H1 (cell line): Measurements from ENCODE around the gene ZNF213. TPM values are rescaled to one million over a fixed set of nuclear protein-coding genes. Genes with fewer than 3 reads are reported as not detected.

Experiments used
- CTCF ChIA-PET: fragments of 300-600 bp; sonication (Branson Sonifier 250); formaldehyde crosslinking; loops from one replicate; lab custom pipeline; 2021; ENCODE audit not compliant: partially characterized antibody; lab: Charles Lee
- POLR2A ChIA-PET: fragments of 300-600 bp; sonication (Branson Sonifier 250); formaldehyde crosslinking; loops from one replicate; lab custom pipeline; 2021; ENCODE audit warnings: inconsistent platforms; ENCODE audit not compliant: partially characterized antibody; lab: Charles Lee
- DNase-seq, 2 experiments: peaks; one replicate each; pipeline versions ENCODE4 v3.0.0 to v3.0.0-alpha.2; 2010 to 2022; ENCODE audit warnings: low spot score in 2 of 2, low read depth in 1 of 2, mixed read lengths in 1 of 2
- FAIRE-seq: peaks from 2 replicates; lab custom pipeline; 2011; peaks lifted over from hg19 to GRCh38; lab: Jason Lieb, UNC
- H2AFZ ChIP-seq: 2 replicates; pipeline ENCODE4 v1.8.1; 2012; ENCODE audit warnings: low read length, inconsistent platforms
- H2AK5ac ChIP-seq: 2 replicates; pipeline ENCODE4 v1.6.1; 2013; ENCODE audit warnings: low read depth, low read length
- H2BK120ac ChIP-seq: replicated peaks from 2 replicates; pipeline ENCODE3; 2013; ENCODE audit warnings: low read depth, low read length, inconsistent platforms
- H2BK12ac ChIP-seq: 2 replicates; pipeline ENCODE4 v1.6.1; 2013; ENCODE audit warnings: low read depth, low read length
- H2BK15ac ChIP-seq: 2 replicates; pipeline ENCODE4 v1.6.1; 2013; ENCODE audit warnings: low read length
- H2BK20ac ChIP-seq: 2 replicates; pipeline ENCODE4 v1.6.1; 2013; ENCODE audit warnings: low read length
- H2BK5ac ChIP-seq: 2 replicates; pipeline ENCODE4 v1.6.1; 2013; ENCODE audit warnings: low read depth, low read length
- H3K14ac ChIP-seq: 2 replicates; pipeline ENCODE4 v1.6.1; 2013; ENCODE audit warnings: inconsistent platforms; ENCODE audit not compliant: insufficient read length
- H3K18ac ChIP-seq: 2 replicates; pipeline ENCODE4 v1.6.1; 2013; ENCODE audit warnings: low read length; ENCODE audit errors: extremely low read depth
- H3K23ac ChIP-seq: 2 replicates; pipeline ENCODE4 v1.6.1; 2013; ENCODE audit warnings: inconsistent platforms; ENCODE audit not compliant: insufficient read length
- H3K23me2 ChIP-seq: 2 replicates; pipeline ENCODE4 v1.6.1; 2013; ENCODE audit warnings: low read depth, low read length
- H3K27ac ChIP-seq: 2 replicates; pipeline ENCODE4 v1.6.1; 2011; ENCODE audit warnings: low read depth, low read length, inconsistent platforms
- H3K27me3 ChIP-seq, 4 experiments: replicated peaks in 1 of 4; 1 replicate in 1 of 4; 2 replicates in 3 of 4; pipeline versions ENCODE4 v1.6.1 to v1.8.1; 2011 to 2013; ENCODE audit warnings: low read length in 3 of 4, mild to moderate bottlenecking in 3 of 4, inconsistent platforms in 2 of 4, mixed read lengths in 2 of 4, moderate library complexity in 1 of 4; ENCODE audit not compliant: control insufficient read depth in 3 of 4, insufficient read depth in 3 of 4; ENCODE audit errors: extremely low read depth in 1 of 4
- H3K36me3 ChIP-seq, 4 experiments: 2 replicates each; pipeline versions ENCODE4 v1.6.1 to v1.8.1; 2011 to 2013; ENCODE audit warnings: mild to moderate bottlenecking in 4 of 4, low read length in 3 of 4, moderate library complexity in 2 of 4, control low read depth in 1 of 4, inconsistent platforms in 1 of 4; ENCODE audit not compliant: insufficient read depth in 4 of 4, control insufficient read depth in 2 of 4
- H3K4ac ChIP-seq: replicated peaks from 2 replicates; pipeline ENCODE3; 2013; ENCODE audit warnings: low read length, low read depth, mixed read lengths, inconsistent platforms; ENCODE audit not compliant: insufficient read length
- H3K4me1 ChIP-seq, 4 experiments: replicated peaks in 1 of 4; 1 replicate in 1 of 4; 2 replicates in 3 of 4; pipeline versions ENCODE4 v1.6.1 to v1.8.1; 2011 to 2013; ENCODE audit warnings: low read length in 3 of 4, inconsistent platforms in 2 of 4, mixed read lengths in 1 of 4; ENCODE audit not compliant: insufficient read depth in 4 of 4, control insufficient read depth in 3 of 4
- H3K4me2 ChIP-seq, 2 experiments: 2 replicates each; pipeline versions ENCODE4 v1.6.1 to v1.8.1; 2011 to 2013; ENCODE audit warnings: low read depth in 2 of 2, low read length in 2 of 2, control low read depth in 1 of 2, inconsistent platforms in 1 of 2, mild to moderate bottlenecking in 1 of 2; ENCODE audit not compliant: insufficient read depth in 1 of 2
- H3K4me3 ChIP-seq, 4 experiments: fragments of 200-600, 300-600 bp in 1 of 4; sonication (generic), shearing (Covaris generic), sonication (Bioruptor Twin) in 1 of 4; 2 replicates each; pipeline versions ENCODE4 v1.5.1 to v1.8.1; 2011 to 2016; ENCODE audit warnings: low read length in 4 of 4, low read depth in 3 of 4, control low read depth in 2 of 4, inconsistent platforms in 2 of 4, mild to moderate bottlenecking in 2 of 4, mixed read lengths in 1 of 4, moderate library complexity in 1 of 4; ENCODE audit not compliant: insufficient read depth in 2 of 4; ENCODE audit errors: extremely low read depth in 1 of 4
- H3K56ac ChIP-seq: replicated peaks from 2 replicates; pipeline ENCODE3; 2013; ENCODE audit warnings: low read depth, mild to moderate bottlenecking, mixed read lengths, low read length, inconsistent platforms; ENCODE audit not compliant: insufficient read length
- H3K79me1 ChIP-seq: 2 replicates; pipeline ENCODE4 v1.6.1; 2013; ENCODE audit warnings: low read depth, low read length, control low read depth
- H3K79me2 ChIP-seq, 2 experiments: 2 replicates each; pipeline versions ENCODE4 v1.6.1 to v1.8.1; 2012 to 2013; ENCODE audit warnings: low read length in 2 of 2, mild to moderate bottlenecking in 2 of 2, inconsistent platforms in 1 of 2; ENCODE audit not compliant: insufficient read depth in 2 of 2, control insufficient read depth in 1 of 2
- H3K9ac ChIP-seq, 4 experiments: replicated peaks in 1 of 4; 1 replicate in 1 of 4; 2 replicates in 3 of 4; pipeline versions ENCODE4 v1.6.1 to v1.8.1; 2011 to 2013; ENCODE audit warnings: low read depth in 3 of 4, low read length in 3 of 4, control low read depth in 2 of 4, mild to moderate bottlenecking in 2 of 4, moderate library complexity in 2 of 4, inconsistent platforms in 1 of 4; ENCODE audit errors: extremely low read depth in 1 of 4
- H3K9me3 ChIP-seq, 2 experiments: 2 replicates each; pipeline versions ENCODE4 v1.6.1 to v1.8.1; 2012 to 2013; ENCODE audit warnings: mild to moderate bottlenecking in 2 of 2, moderate library complexity in 2 of 2, control low read depth in 1 of 2, inconsistent platforms in 1 of 2, low read depth in 1 of 2, low read length in 1 of 2, mixed read lengths in 1 of 2; ENCODE audit not compliant: insufficient read depth in 2 of 2
- H4K20me1 ChIP-seq, 2 experiments: replicated peaks in 1 of 2; 2 replicates each; pipeline versions ENCODE3 to v1.8.1; 2011 to 2013; ENCODE audit warnings: inconsistent platforms in 2 of 2, low read length in 2 of 2, mild to moderate bottlenecking in 1 of 2; ENCODE audit not compliant: insufficient read depth in 2 of 2, control insufficient read depth in 1 of 2
- H4K5ac ChIP-seq: 2 replicates; pipeline ENCODE4 v1.6.1; 2013; ENCODE audit warnings: low read length, low read depth, mixed read lengths, inconsistent platforms; ENCODE audit not compliant: insufficient read length
- H4K8ac ChIP-seq: 2 replicates; pipeline ENCODE4 v1.8.0; 2013; ENCODE audit warnings: mild to moderate bottlenecking, moderate library complexity, low read length, inconsistent platforms; ENCODE audit not compliant: insufficient read depth; ENCODE audit errors: extremely low read depth
- H4K91ac ChIP-seq: replicated peaks from 2 replicates; pipeline ENCODE3; 2013; ENCODE audit warnings: low read length, mixed read lengths, inconsistent platforms; ENCODE audit not compliant: insufficient read length
- BACH1 ChIP-seq: IDR thresholded peaks from 2 replicates; pipeline ENCODE4 v1.6.1; 2012; ENCODE audit warnings: low read length, improper control_type of control experiment
- BCL11A ChIP-seq, 2 experiments: IDR thresholded peaks; one replicate each; pipeline ENCODE4 v1.6.1; 2011; ENCODE audit warnings: low read depth in 2 of 2, low read length in 2 of 2, mild to moderate bottlenecking in 2 of 2
- CEBPB ChIP-seq: IDR thresholded peaks from 2 replicates; pipeline ENCODE4 v1.6.1; 2012; ENCODE audit warnings: low read depth, low read length
- HDAC2 ChIP-seq, 2 experiments: fragments of 300-600 bp in 1 of 2; sonication (generic) in 1 of 2; IDR thresholded peaks; 2 replicates each; pipeline ENCODE4 v1.6.1; 2011 to 2012; ENCODE audit warnings: low read depth in 2 of 2, low read length in 2 of 2, mild to moderate bottlenecking in 2 of 2, moderate library complexity in 2 of 2, borderline replicate concordance in 1 of 2, inconsistent platforms in 1 of 2
- HDAC6 ChIP-seq: IDR thresholded peaks from one replicate; pipeline ENCODE4 v1.7.1; 2012; ENCODE audit warnings: low read depth, mild to moderate bottlenecking, inconsistent platforms, low read length, moderate library complexity
- JUN ChIP-seq: IDR thresholded peaks from 2 replicates; pipeline ENCODE4 v1.6.1; 2011; ENCODE audit warnings: low read depth, mild to moderate bottlenecking, improper control_type of control experiment, low read length
- KDM4A ChIP-seq: IDR thresholded peaks from one replicate; pipeline ENCODE4 v1.7.1; 2012; ENCODE audit warnings: low read depth, mild to moderate bottlenecking, moderate library complexity, low read length, inconsistent platforms; ENCODE audit not compliant: severe bottlenecking
- MAFK ChIP-seq: IDR thresholded peaks from 2 replicates; pipeline ENCODE4 v1.6.1; 2012; ENCODE audit warnings: low read depth, mild to moderate bottlenecking, improper control_type of control experiment, low read length
- POLR2A ChIP-seq, 2 experiments: IDR thresholded peaks; 1 replicate in 1 of 2; 2 replicates in 1 of 2; pipeline ENCODE4 v1.6.1; 2011; ENCODE audit warnings: low read depth in 2 of 2, low read length in 2 of 2, mild to moderate bottlenecking in 2 of 2; ENCODE audit errors: control extremely low read depth in 1 of 2
- SP2 ChIP-seq: IDR thresholded peaks from 2 replicates; pipeline ENCODE4 v1.6.1; 2012; ENCODE audit warnings: mild to moderate bottlenecking, low read length, inconsistent platforms
- TEAD4 ChIP-seq: IDR thresholded peaks from 2 replicates; pipeline ENCODE4 v1.6.1; 2012; ENCODE audit warnings: low read depth, low read length, inconsistent platforms, mixed read lengths
- WGBS, 2 experiments: shearing (Covaris generic) in 1 of 2; methylation state at CpG; one replicate each; pipeline versions ENCODE4 v1.1.6 to v1.1.7; 2013 to 2015; ENCODE audit warnings: low lambda C conversion rate in 2 of 2, mixed read lengths in 2 of 2, inconsistent platforms in 1 of 2, low coverage in 1 of 2, missing lambda C conversion rate in 1 of 2; ENCODE audit not compliant: insufficient replicate concordance in 2 of 2, insufficient coverage in 1 of 2, insufficient read length in 1 of 2; ENCODE audit errors: extremely low coverage in 1 of 2, missing lambda C conversion rate in 1 of 2; 5-methylcytosine and 5-hydroxymethylcytosine counted together
- polyA plus RNA-seq, 7 experiments: library from polyadenylated mRNA; depleted of rRNA in 3 of 7; stranded (reverse) in 5 of 7; unstranded in 2 of 7; fragments of >200 nt in 5 of 7; fragments of 200-250 nt in 2 of 7; gene quantifications; 1 replicate in 5 of 7; 2 replicates in 1 of 7; 4 replicates in 1 of 7; pipeline versions ENCODE4 v1.2.1 to v1.2.3, GENCODE V29; 2011 to 2013; ENCODE audit warnings: missing spikeins in 2 of 7, mixed read lengths in 2 of 7
- total RNA-seq: library from RNA; stranded (reverse); fragmentation: NEBNext Ultra II Directional; extraction: Animal tissue kit (Norgen Biotek cat#: 25700); gene quantifications from 2 replicates; pipeline ENCODE4 v1.2.1, GENCODE V29; 2021

Gene ZNF213
- total and polyA plus RNA-seq, 2 of the 8 experiments (the other 6 are each of a cell fraction or from before 2014, with no cell fraction given): 1.6 to 6.9 TPM

- no peak overlapping the region for H3K4ac ChIP-seq
- H3K79me2 ChIP-seq: no peaks in the 10 kb centered on the region
- H3K27me3 ChIP-seq: no peaks in the 10 kb centered on the region
- 2% methylated on average over 64 of the region's 72 CpGs; no CpG with 5 or more reads in 1 of the 2 experiments for WGBS, 2 experiments
- FAIRE-seq (no peak), DNase-seq (peak; percentile 87 to 98)
- POLR2A ChIA-PET: interaction anchor here (1.1 to 9.3 kb wide), 7 partner anchors 10 to 76 kb away, joined by 3 to 109 read pairs (median 9); partner anchors contain the start of genes ZNF205, ZNF213 and ZSCAN10
- H3K14ac ChIP-seq: no peak overlapping the region
- peak overlapping the region; percentile 85; the same call in 1 of the 2 replicates for H2BK5ac ChIP-seq
- H4K91ac ChIP-seq: no peak overlapping the region
- H3K56ac ChIP-seq: no peak overlapping the region
- H3K79me1 ChIP-seq: no peaks in the 10 kb centered on the region
- peak overlapping the region; percentile 43 to 76 (median 67) for H3K4me3 ChIP-seq
- H3K18ac ChIP-seq: no peak overlapping the region; the same call in none of the 2 replicates
- no peak overlapping the region for H4K5ac ChIP-seq
- no peak overlapping the region; the same call in none of the 2 replicates for H4K8ac ChIP-seq
- H3K27ac ChIP-seq: no peak overlapping the region
- H2BK20ac ChIP-seq: no peak overlapping the region
- peaks cover 2 to 14% (median 7%) of the 10 kb centered on the region in 4 experiments; a peak in 5 of 8 replicates for H3K36me3 ChIP-seq
- H2BK15ac ChIP-seq: peak overlapping the region; percentile 72; the same call in 1 of the 2 replicates
- H3K4me1 ChIP-seq: peaks cover 0 to 11% (median 4%) of the 10 kb centered on the region in 4 experiments; a peak in 5 of 7 replicates
- H3K4me2 ChIP-seq: peak overlapping the region; percentile 58 to 97
- H3K9me3 ChIP-seq: no peaks in the 10 kb centered on the region
- no peak overlapping the region for H2AK5ac ChIP-seq
- H3K23me2 ChIP-seq: peaks cover 10% of the 10 kb centered on the region
- H4K20me1 ChIP-seq: peaks cover 0 to 8% of the 10 kb centered on the region in 2 experiments
- CTCF ChIA-PET: interaction anchor here (0.7 to 17.4 kb wide), 4 partner anchors 10 to 134 kb away, joined by 3 to 619 read pairs (median 5); partner anchors contain the start of genes ZNF205, ZNF213 and ZSCAN10
- H3K23ac ChIP-seq: no peak overlapping the region
- 0 out of 2 replicates have a peak overlapping the region, but pooled peaks have one; percentile 74 for H2AFZ ChIP-seq
- H2BK120ac ChIP-seq: no peak overlapping the region
- H3K9ac ChIP-seq: peak overlapping the region; percentile 26 to 56 (median 46); a peak in 6 of 7 replicates
- 0 out of 2 replicates have a peak overlapping the region, but pooled peaks have one; percentile 90 for H2BK12ac ChIP-seq
- TF ChIP-seq BACH1: no peak
- TF ChIP-seq KDM4A: no peak
- TF ChIP-seq TEAD4: no peak
- no peak for TF ChIP-seq JUN
- no peak for TF ChIP-seq CEBPB
- no peak for TF ChIP-seq HDAC6
- TF ChIP-seq MAFK: no peak
- TF ChIP-seq HDAC2 (IDR thresholded peaks at IDR 0.05; ENCODE audit: borderline replicate concordance in 1 of 2, low read depth in 2 of 2, low read length in 2 of 2): peak in 1 of 2 experiments; percentile 68; a peak in 1 of 4 replicates
- peak in 1 of 2 experiments; percentile 71; a peak in 1 of 3 replicates for TF ChIP-seq POLR2A (IDR thresholded peaks at IDR 0.05; ENCODE audit: control extremely low read depth in 1 of 2, low read depth in 2 of 2, low read length in 2 of 2)
- no peak for TF ChIP-seq BCL11A (IDR thresholded peaks at IDR 0.05; ENCODE audit: low read depth in 2 of 2, low read length in 2 of 2)
- peak; percentile 55; the same call in 1 of the 2 replicates for TF ChIP-seq SP2
These were observed 10.6 kb upstream of the ZNF213 start for GRCh38 chr16:3123986-3124886.
